ENCODE measurements around the gene COL9A3.

The COL9A3 gene

GRCh38 chr20:62878244-62879038, 61.6 kb downstream of the COL9A3 start:
- Histone ChIP-seq H3K27me3 (ENCODE audit: insufficient read depth, low read depth) (no peaks in the 10 kb centered on the region), H4K20me1 (ENCODE audit: insufficient read depth) (no peaks in the 10 kb centered on the region), H3K79me2 (ENCODE audit: insufficient read depth, low read depth) (no peaks in the 10 kb centered on the region), H3K27ac (no peak overlapping the region), H3K4me3 (IDR thresholded peaks at IDR 0.05; ENCODE audit: insufficient read depth, low read depth, low read length) (no peak overlapping the region), H3K4me1 (ENCODE audit: low read depth, poor library complexity, severe bottlenecking) (peaks cover 11% of the 10 kb centered on the region), H3K36me3 (ENCODE audit: insufficient read depth) (no peaks in the 10 kb centered on the region), H2AFZ (ENCODE audit: low read depth) (no peak overlapping the region), H3K9ac (no peak overlapping the region), H3K4me2 (no peak overlapping the region)
- no peak for TF ChIP-seq CTCF (conservative IDR thresholded peaks at IDR 0.05; ENCODE audit: low read depth, low read length)

GRCh38 chr20:62879275-62880146, 62.7 kb downstream of the COL9A3 start:
- no peaks in the 10 kb centered on the region for H3K36me3 ChIP-seq (ENCODE audit: insufficient read depth)
- no peaks in the 10 kb centered on the region for H3K27me3 ChIP-seq (ENCODE audit: insufficient read depth, low read depth)
- H3K27ac ChIP-seq = no peak overlapping the region
- no peaks in the 10 kb centered on the region for H3K79me2 ChIP-seq (ENCODE audit: insufficient read depth, low read depth)
- H3K9ac ChIP-seq = no peak overlapping the region
- no peak overlapping the region for H2AFZ ChIP-seq (ENCODE audit: low read depth)
- TF ChIP-seq CTCF (conservative IDR thresholded peaks at IDR 0.05; ENCODE audit: low read depth, low read length) = no peak
- peaks cover 12% of the 10 kb centered on the region for H3K4me1 ChIP-seq (ENCODE audit: low read depth, poor library complexity, severe bottlenecking)
- no peak overlapping the region for H3K4me3 ChIP-seq (IDR thresholded peaks at IDR 0.05; ENCODE audit: insufficient read depth, low read depth, low read length)
- H4K20me1 ChIP-seq (ENCODE audit: insufficient read depth) = no peaks in the 10 kb centered on the region
- H3K4me2 ChIP-seq = no peak overlapping the region

DNA sequence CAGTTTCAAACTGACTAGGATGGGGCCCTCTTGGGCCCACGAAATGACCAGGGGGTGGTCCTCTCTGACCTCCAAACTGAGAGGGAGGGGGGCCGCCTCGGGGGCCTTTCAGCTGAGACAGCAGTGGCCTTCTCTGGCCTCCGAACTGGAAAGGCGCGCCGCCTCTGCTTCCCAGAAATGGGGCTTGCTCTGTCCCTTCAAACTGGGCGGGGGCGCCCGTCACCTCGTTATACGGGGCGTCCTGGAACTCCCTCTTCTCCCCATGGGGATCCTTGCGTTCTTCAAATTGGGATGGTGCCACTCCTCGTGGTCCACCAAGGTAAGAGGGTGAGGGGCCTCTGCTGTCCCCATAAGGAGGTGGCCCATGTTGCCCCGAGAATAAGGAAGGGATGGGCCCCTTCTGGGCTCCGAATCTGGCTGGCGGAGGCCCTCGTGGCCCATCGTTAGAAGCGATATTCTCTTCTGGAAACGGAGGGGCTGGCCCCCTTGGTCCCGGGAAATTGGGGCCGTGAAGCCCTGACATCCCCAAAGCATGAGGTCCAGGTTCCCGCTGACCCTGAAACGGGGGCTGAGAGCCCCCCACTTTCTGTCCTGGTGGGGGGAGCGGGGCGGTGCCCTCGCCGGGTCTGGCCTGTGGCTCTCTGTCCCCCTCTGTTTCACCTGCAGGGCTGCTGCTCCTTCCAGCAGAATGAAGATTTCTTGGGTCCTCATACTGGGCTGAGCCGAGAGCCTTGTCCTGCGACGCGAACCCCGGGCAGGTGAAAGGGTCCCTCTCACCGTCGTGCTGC, 63.5 kb downstream of the COL9A3 start:
- peaks cover 16% of the 10 kb centered on the region for H3K4me1 ChIP-seq (ENCODE audit: low read depth, poor library complexity, severe bottlenecking)
- no peaks in the 10 kb centered on the region for H3K27me3 ChIP-seq (ENCODE audit: insufficient read depth, low read depth)
- H3K4me3 ChIP-seq (IDR thresholded peaks at IDR 0.05; ENCODE audit: insufficient read depth, low read depth, low read length) = no peak overlapping the region
- H3K79me2 ChIP-seq (ENCODE audit: insufficient read depth, low read depth) = no peaks in the 10 kb centered on the region
- H3K36me3 ChIP-seq (ENCODE audit: insufficient read depth) = no peaks in the 10 kb centered on the region
- H3K27ac ChIP-seq = no peak overlapping the region
- no peak overlapping the region for H2AFZ ChIP-seq (ENCODE audit: low read depth)
- H3K4me2 ChIP-seq = no peak overlapping the region
- H3K9ac ChIP-seq = no peak overlapping the region
- no peak for TF ChIP-seq CTCF (conservative IDR thresholded peaks at IDR 0.05; ENCODE audit: low read depth, low read length)
- H4K20me1 ChIP-seq (ENCODE audit: insufficient read depth) = no peaks in the 10 kb centered on the region

- peaks cover 23% of the 10 kb centered on the region for H3K4me1 ChIP-seq (ENCODE audit: low read depth, poor library complexity, severe bottlenecking)
- H3K27me3 ChIP-seq (ENCODE audit: insufficient read depth, low read depth) = no peaks in the 10 kb centered on the region
- H3K79me2 ChIP-seq (ENCODE audit: insufficient read depth, low read depth) = no peaks in the 10 kb centered on the region
- H4K20me1 ChIP-seq (ENCODE audit: insufficient read depth) = no peaks in the 10 kb centered on the region
- H3K27ac ChIP-seq = no peak overlapping the region
- no peak overlapping the region for H3K9ac ChIP-seq
- no peak overlapping the region for H3K4me2 ChIP-seq
- no peak for TF ChIP-seq CTCF (conservative IDR thresholded peaks at IDR 0.05; ENCODE audit: low read depth, low read length)
- no peaks in the 10 kb centered on the region for H3K36me3 ChIP-seq (ENCODE audit: insufficient read depth)
- H2AFZ ChIP-seq (ENCODE audit: low read depth) = no peak overlapping the region
- H3K4me3 ChIP-seq (IDR thresholded peaks at IDR 0.05; ENCODE audit: insufficient read depth, low read depth, low read length) = no peak overlapping the region
Observed at GRCh38 chr20:62880935-62881661, 64.2 kb downstream of the COL9A3 start.
